ENCODE results near the gene AP1G1.
"Not testable (repeated sequence)": the region's sequence is repeated elsewhere in the genome, so short reads cannot be mapped to it uniquely, and the experiment has no call there.

The AP1G1 gene

GRCh38 chr16:71807905-71808592, 585 bp downstream of the AP1G1 start:
- no peak for DNase-seq

GRCh38 chr16:71803305-71803690, 5.3 kb downstream of the AP1G1 start:
- DNase-seq, result no peak

- DNase-seq, result no peak
Measured at GRCh38 chr16:71796501-71797097, 12.0 kb downstream of the AP1G1 start.

- no peak for DNase-seq
Measured at GRCh38 chr16:71794943-71795342, 13.7 kb downstream of the AP1G1 start.

GRCh38 chr16:71794018-71794417, 14.6 kb downstream of the AP1G1 start:
- no peak for DNase-seq

DNA sequence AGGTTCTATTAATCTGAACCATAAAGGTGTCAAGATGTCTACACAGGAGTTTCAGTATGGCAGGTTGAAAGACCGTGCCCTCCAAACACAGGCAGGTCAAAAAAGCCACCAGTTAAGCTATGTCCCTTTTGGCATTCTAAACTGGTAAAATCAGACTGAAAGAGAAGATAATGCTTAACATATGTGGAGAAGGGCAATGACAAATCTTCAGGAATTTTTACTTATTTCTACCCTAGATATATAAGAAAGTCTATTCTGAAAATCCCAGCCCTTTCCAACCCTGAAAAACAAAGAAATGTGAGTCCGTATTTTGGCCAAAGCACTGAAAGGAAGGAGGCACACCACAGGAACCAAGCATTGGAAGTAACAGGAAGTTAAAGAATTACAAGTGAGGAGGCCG, 16.5 kb downstream of the AP1G1 start:
- DNase-seq, result no peak

DNA sequence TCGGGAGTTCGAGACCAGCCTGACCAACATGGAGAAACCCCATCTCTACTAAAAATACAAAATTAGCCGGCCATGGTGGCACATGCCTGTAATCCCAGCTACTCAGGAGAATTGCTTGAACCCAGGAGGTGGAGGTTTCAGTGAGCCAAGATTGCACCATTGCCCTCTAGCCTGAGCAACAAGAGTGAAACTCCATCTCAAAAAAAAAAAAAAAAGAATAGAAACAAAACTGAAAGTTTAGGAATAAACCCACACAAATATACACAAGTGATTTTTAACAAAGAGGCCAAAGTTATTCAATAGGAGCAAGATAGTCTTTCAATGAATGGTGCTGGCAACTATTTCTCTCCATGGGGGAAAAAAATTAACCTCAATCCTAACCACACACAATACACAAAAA, 18.3 kb downstream of the AP1G1 start:
- not testable (repeated sequence) for DNase-seq

DNA sequence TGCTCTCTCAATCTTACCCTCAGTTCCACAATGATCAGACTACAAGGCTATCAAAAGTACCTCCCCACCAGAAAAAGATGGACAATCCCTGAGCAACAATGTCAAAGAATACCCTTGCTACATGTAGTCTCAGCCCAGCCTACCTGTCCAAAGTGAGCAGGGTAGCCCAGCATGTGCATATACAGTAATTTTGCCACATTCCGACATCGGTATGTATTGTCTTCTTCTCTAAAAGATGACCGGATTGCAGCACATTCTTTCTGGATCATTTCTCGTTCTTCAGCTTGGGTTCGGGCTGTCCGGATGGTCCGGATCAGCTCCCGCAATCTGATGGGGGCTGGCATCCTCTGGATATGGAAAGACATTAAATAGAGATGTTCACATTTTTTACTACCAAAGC, 19.5 kb downstream of the AP1G1 start:
- DNase-seq, result no peak

GRCh38 chr16:71788578-71788977, 20.1 kb downstream of the AP1G1 start:
- no peak for DNase-seq

GRCh38 chr16:71785143-71785542, 23.5 kb downstream of the AP1G1 start:
- not testable (repeated sequence) for DNase-seq

DNA sequence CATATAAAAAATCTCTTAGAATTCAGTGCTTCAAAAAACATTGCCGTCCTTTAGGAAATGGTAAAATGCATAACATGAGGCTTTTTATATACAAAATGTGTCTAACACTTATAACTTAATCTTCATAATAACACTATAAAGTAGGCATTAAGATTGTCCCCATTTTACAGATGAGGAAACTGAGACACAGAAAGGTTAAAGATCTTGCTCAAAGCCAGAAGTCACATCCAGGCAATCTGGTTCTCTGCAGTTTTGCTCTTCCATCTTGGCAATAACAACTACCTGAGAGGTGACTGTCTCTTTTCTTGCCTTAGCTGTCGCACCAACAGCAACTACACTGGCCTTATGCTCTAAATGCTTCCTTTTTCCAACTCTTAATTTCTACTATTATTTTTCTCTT, 24.5 kb downstream of the AP1G1 start:
- DNase-seq, result no peak

DNA sequence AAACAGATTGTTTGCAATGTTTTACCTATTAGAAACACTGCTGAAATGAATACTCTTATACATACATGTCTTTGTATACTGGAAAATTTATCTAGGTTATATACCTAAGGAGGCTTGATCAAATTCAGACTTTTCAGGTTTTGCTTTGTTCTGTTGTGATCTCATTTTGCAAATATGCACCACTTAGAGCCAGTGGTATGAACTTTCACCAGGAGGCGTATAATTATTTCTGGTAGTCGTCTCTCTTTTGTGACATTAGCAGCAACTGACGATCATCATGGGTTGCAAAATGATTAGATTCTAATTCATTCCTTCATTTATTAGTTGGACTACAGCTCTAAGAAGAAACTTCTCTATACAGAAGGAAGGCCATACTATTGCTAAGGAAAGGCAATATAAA, 26.9 kb downstream of the AP1G1 start:
- no peak for DNase-seq

- DNase-seq, result no peak
Measured at GRCh38 chr16:71780521-71781089, 28.0 kb downstream of the AP1G1 start.

GRCh38 chr16:71778780-71779179, 29.9 kb downstream of the AP1G1 start:
- no peak for DNase-seq

DNA sequence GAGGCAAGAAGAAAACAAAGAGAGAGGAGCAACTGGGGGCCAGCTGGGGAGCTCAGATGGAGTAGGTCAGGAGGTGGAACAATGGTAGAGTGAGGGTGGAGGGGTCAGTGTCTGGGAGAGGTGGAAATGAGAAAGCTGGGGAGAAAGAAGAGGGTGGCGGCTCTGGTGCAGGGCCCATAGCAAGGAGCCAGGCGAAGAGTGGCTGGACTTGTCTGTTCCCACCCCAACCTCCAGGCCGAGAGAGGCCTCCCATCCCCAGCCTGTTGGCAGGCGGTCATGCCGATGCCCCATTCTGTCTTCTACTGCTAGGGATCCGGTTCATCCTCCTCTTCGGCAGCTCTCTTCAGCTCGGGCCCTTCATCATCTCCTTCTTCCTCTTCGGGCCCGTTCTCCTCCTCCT, 31.3 kb downstream of the AP1G1 start:
- no peak for DNase-seq

- DNase-seq, result no peak
Measured at GRCh38 chr16:71775949-71776348, 32.7 kb downstream of the AP1G1 start.

GRCh38 chr16:71771571-71771970, 37.1 kb downstream of the AP1G1 start:
- DNase-seq, result no peak

DNA sequence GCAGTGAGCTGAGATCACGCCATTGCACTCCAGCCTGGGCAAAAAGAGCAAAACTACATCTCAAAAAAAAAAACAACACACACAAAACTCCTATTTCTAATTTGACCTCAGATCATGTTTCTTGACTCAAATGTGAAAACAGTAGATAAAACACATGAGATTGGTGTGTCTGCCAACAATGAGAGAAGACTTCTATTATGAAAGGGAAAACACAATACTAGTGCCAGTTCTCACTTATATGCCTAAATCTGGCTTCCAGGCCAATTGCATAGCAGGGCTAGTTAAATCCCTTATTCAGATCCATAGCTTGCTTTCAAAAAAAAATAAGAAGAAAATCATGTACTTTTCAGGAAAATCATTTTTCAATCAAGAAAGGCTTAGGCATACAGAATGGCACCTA, 39.4 kb downstream of the AP1G1 start:
- no peak for DNase-seq

DNA sequence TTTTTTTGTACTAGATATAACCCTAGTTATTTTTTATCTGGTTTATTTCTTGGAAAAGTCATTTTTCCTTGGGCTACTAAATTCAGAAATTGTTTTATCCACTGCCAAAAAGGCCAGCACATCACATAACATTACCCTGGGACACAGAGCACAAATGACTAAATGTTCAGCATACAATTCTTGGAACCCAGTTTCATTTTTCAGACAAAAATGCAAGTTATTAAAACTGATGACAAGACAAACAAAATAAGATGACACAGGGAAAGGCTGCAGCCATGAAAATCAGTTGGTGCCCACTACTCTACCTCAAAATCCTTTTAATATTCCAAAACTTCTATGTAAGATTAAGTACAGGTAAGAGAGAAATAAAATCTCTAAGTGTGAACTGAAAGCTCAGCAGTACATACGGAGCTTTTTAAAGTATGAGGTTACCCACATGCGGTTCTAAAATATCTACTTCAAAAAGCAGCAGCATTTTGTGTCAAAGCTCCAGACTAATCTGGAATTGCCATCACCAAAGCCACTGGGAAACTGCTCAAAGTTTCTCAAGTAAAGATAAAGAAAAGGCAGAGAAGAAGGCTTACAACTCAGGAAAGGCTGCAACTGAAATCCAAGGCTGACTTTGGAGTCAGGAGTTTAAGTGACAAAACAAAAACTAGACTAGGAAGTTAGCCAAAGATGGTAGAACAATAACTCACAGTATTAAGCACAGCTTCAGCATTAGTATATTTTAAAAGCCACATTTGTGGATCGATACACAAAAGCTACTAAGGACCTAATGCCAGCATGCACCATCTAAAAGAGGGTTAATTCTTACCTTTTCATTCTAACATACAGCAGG, 41.4 kb downstream of the AP1G1 start:
- DNase-seq, result no peak

DNA sequence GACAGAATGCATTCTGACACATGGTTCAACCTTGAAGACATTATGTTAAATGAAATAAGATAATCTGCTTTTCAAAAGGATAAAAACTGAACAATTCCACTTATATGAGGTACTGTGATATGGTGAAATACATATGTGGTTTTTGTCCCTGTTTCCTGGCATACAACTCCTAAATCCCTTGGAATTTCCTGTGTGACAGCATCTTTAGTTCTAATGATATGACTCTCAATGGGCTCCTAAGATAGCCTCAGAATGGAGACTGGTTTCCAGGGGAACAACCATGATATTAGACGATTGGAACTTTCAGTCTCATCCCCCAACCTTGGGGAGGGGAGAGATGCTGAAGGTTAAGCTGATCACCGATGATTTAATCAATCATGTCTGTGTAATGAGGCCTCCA, 46.4 kb downstream of the AP1G1 start:
- no peak for DNase-seq

DNA sequence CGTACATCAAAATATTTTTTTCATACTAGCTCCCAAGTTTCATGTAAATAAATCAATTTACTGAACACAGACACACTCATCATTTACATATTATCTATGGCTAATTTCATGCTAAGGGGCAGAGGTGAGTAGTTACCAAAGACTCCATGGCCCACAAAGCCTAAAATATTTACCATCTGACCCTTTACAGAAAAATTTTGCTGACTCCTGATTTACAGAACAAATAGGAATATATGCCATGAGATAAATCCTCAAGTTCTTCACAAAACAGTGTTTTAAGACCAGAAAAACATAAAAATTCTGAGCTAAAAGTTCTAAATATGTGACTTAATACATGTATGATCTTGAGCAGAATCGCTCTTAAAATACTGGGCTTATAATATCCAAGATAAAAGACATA, 47.5 kb downstream of the AP1G1 start:
- no peak for DNase-seq

- no peak for DNase-seq
Measured at GRCh38 chr16:71758293-71758760, 50.3 kb downstream of the AP1G1 start.

DNA sequence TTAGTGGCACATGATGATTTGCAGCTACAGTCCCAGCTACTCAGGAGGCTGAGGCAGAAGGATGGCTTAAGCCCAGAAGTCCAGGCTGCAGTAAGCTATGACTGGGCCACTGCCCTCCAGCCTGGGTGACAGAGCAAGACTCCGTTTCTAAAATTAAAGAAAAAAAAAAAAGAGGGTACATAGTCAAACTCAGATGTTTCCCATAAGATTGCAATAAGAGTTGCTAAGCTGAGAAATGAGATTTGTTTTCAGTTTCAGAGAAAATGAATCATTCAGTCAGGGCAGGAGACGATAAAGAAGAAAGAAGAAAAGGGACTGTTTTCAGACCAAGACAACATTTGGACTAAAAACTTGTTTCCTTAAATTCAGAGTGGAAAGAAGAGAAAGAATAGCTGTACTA, 54.0 kb downstream of the AP1G1 start:
- DNase-seq, result no peak

GRCh38 chr16:71754108-71754507, 54.5 kb downstream of the AP1G1 start:
- DNase-seq, result no peak
